Spleen (tissue), 11 donors: ENCODE data around the gene ZCCHC9. TPM values are rescaled to one million over a fixed set of nuclear protein-coding genes. Genes with fewer than 3 reads are reported as not detected.
"Not testable (repeated sequence)": the region's sequence is repeated elsewhere in the genome, so short reads cannot be mapped to it uniquely, and the experiment has no call there.

ENCODE experiments used
- DNase-seq: peaks from one replicate; pipeline ENCODE4 v3.0.0-alpha.2; 2020
- H3K27ac ChIP-seq, 8 donors: fragments of 200-600 bp; sonication (generic) in 7 of 8; 1 replicate in 4 of 8; 2 replicates in 4 of 8; pipeline versions ENCODE4 v1.5.0 to v1.8.0; 2016 to 2021; ENCODE audit warnings: inconsistent platforms in 4 of 8, mild to moderate bottlenecking in 4 of 8, moderate library complexity in 1 of 8
- H3K27me3 ChIP-seq, 7 donors: fragments of 200-600 bp; sonication (generic) in 6 of 7; replicated peaks in 1 of 7; 1 replicate in 4 of 7; 2 replicates in 3 of 7; pipeline versions ENCODE4 v1.5.0 to v1.8.0; 2016 to 2021; ENCODE audit warnings: inconsistent platforms in 3 of 7, mild to moderate bottlenecking in 1 of 7
- H3K36me3 ChIP-seq, 6 donors: fragments of 200-600 bp; sonication (generic) in 5 of 6; 1 replicate in 4 of 6; 2 replicates in 2 of 6; pipeline versions ENCODE4 v1.5.0 to v1.8.0; 2016 to 2021; ENCODE audit warnings: inconsistent platforms in 2 of 6
- H3K4me1 ChIP-seq, 6 donors: fragments of 200-600 bp; sonication (generic) in 5 of 6; 1 replicate in 3 of 6; 2 replicates in 3 of 6; pipeline versions ENCODE4 v1.5.0 to v1.8.0; 2016 to 2021; ENCODE audit warnings: inconsistent platforms in 3 of 6
- H3K4me3 ChIP-seq, 8 donors: fragments of 200-600 bp; sonication (generic) in 7 of 8; 1 replicate in 4 of 8; 2 replicates in 4 of 8; pipeline versions ENCODE4 v1.5.0 to v1.8.0; 2016 to 2021; ENCODE audit warnings: inconsistent platforms in 4 of 8, mild to moderate bottlenecking in 4 of 8, moderate library complexity in 2 of 8
- H3K9me3 ChIP-seq, 8 donors: fragments of 200-600 bp; sonication (generic) in 7 of 8; 1 replicate in 4 of 8; 2 replicates in 4 of 8; pipeline versions ENCODE4 v1.5.0 to v1.8.0; 2016 to 2021; ENCODE audit warnings: inconsistent platforms in 4 of 8
- POLR2A ChIP-seq, 3 donors: fragments of 450-650 bp; IDR thresholded peaks; one replicate each; pipeline ENCODE4 v1.5.1; 2017; ENCODE audit warnings: antibody characterized with exemption in 3 of 3, mild to moderate bottlenecking in 1 of 3
- POLR2AphosphoS5 ChIP-seq, 3 donors: sonication (generic); formaldehyde crosslinking; IDR thresholded peaks; one replicate each; pipeline ENCODE4 v1.5.1; 2017; ENCODE audit warnings: antibody characterized with exemption in 3 of 3
- WGBS, 5 donors: extraction: QIAGEN DNeasy Blood & Tissue Kit in 3 of 5; methylation state at CpG; one replicate each; pipeline versions ENCODE4 v1.1.5 to v1.1.7; 2013 to 2018; 5-methylcytosine and 5-hydroxymethylcytosine counted together
- intact Hi-C: fragments of 100-400 bp; cut with DNase I; formaldehyde crosslinking; loops from one replicate; pipeline ENCODE4 v1.15.0; 2023; ENCODE audit warnings: low total_unique reads
- polyA plus RNA-seq, 3 donors: library from polyadenylated mRNA; stranded (reverse); fragments of 200-250 nt; gene quantifications; one replicate each; pipeline ENCODE4 v1.2.1, GENCODE V29; 2013
- total RNA-seq, 7 donors: library from RNA; depleted of rRNA in 3 of 7; stranded (reverse); fragments of >200 nt in 3 of 7; fragmentation: NEBNext Ultra II Directional in 4 of 7; extraction: Animal tissue kit (Norgen Biotek cat#: 25700) in 4 of 7; gene quantifications; one replicate each; pipeline versions ENCODE4 v1.1.0 to v1.2.1, GENCODE V29; 2016 to 2021
- TF ChIP-seq, protein P1 (sequence below), 11 experiments: fragments of 200-600 bp in 7 of 11; fragments of 450-650 bp in 4 of 11; sonication (generic) in 4 of 11; IDR thresholded peaks in 8 of 11; conservative IDR thresholded peaks in 3 of 11; 1 replicate in 7 of 11; 2 replicates in 4 of 11; pipeline versions ENCODE4 v1.4.0 to v1.8.0; 2016 to 2021; ENCODE audit warnings: antibody characterized with exemption in 11 of 11, inconsistent platforms in 4 of 11, mild to moderate bottlenecking in 1 of 11
- donor health status: healthy with polysubstance abuse.
- donor health status: DM: no; HTN: no; CAD: no; lungs with moderate emphysema.
- donor health status: DM: no; HTN: no; CAD: no.
- donor health status: Bipolar disorder and iron deficiency.
- donor health status: healthy.
- donor health status: DM: no; HTN: no; CAD: no.
- donor health status: DM: yes; HTN: yes; CAD: no.

Gene ZCCHC9
- total and polyA plus RNA-seq, 10 donors, result 16.1 to 28.3 (median 22.3) TPM

DNA sequence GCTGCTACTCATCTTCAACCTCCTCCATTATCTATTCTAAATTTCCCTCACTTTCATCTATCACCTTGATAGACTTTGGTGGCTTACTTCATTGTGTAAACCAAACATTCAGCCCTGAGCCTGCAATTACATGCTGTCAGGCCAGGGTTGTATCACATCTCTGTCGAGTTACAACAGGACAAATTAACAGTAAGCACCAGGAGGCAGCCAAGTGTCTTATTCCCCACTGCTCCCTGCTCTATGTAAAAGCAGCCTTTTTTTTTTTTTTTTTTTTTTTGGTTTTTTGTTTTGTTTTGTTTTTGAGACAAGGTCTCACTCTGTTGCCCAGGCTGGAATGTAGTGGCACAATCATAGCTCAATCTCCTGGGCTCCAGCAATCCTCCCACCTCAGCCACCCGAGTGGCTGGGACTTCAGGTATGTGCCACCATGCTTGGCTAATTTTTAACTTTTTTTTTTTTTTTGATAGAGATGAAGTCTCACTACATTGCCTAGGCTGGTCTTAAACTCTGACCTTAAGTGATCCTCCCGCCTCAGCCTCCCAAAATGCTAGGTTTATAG, 15.2 kb upstream of the ZCCHC9 start:
- DNase-seq, result no peak
- no peak overlapping the region for H3K4me3 ChIP-seq
- H3K27me3 ChIP-seq, result no peaks in the 10 kb centered on the region
- peaks cover 0 to 6% (median 0%) of the 10 kb centered on the region in 6 donors for H3K4me1 ChIP-seq
- H3K9me3 ChIP-seq, result peaks cover 0 to 8% (median 2%) of the 10 kb centered on the region in 8 donors
- H3K36me3 ChIP-seq, result no peaks in the 10 kb centered on the region
- 63 to 86% (median 77%) methylated on average over 3 of the region's 3 CpGs for WGBS, 5 donors
- TF ChIP-seq POLR2AphosphoS5 (IDR thresholded peaks at IDR 0.05), result no peak
- no peak for TF ChIP-seq POLR2A (IDR thresholded peaks at IDR 0.05)
- TF ChIP-seq, protein P1, sequence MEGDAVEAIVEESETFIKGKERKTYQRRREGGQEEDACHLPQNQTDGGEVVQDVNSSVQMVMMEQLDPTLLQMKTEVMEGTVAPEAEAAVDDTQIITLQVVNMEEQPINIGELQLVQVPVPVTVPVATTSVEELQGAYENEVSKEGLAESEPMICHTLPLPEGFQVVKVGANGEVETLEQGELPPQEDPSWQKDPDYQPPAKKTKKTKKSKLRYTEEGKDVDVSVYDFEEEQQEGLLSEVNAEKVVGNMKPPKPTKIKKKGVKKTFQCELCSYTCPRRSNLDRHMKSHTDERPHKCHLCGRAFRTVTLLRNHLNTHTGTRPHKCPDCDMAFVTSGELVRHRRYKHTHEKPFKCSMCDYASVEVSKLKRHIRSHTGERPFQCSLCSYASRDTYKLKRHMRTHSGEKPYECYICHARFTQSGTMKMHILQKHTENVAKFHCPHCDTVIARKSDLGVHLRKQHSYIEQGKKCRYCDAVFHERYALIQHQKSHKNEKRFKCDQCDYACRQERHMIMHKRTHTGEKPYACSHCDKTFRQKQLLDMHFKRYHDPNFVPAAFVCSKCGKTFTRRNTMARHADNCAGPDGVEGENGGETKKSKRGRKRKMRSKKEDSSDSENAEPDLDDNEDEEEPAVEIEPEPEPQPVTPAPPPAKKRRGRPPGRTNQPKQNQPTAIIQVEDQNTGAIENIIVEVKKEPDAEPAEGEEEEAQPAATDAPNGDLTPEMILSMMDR (IDR thresholded peaks at IDR 0.05 in 8 of 11, conservative IDR thresholded peaks at IDR 0.05 in 3 of 11), result no peak
- no peak overlapping the region for H3K27ac ChIP-seq
- intact Hi-C loops, result no loop called here

DNA sequence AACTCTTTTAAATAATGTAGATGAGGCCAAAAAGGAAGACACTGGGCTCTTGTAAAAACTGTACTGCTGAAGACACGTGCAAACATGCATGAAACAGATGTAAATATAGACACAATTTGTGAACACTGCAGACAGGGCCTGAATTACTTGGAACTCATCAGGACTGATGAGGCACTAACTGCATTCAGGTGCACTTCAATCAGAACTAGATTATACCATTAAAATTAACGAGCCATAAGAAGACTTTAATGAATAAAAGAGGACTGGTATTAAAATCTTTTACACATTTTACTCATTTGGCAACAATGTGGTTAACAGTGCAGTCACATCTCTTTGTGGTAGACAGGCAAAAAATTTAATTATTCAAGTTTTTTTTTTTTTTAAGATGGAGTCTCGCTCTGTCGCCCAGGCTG, 13.4 kb upstream of the ZCCHC9 start:
- Histone ChIP-seq H3K4me1 (peaks cover 0 to 14% (median 0%) of the 10 kb centered on the region in 6 donors), H3K4me3 (no peak overlapping the region), H3K9me3 (peaks cover 0 to 24% (median 21%) of the 10 kb centered on the region in 8 donors), H3K27ac (no peak overlapping the region), H3K27me3 (no peaks in the 10 kb centered on the region), H3K36me3 (peaks cover 0 to 10% (median 0%) of the 10 kb centered on the region in 6 donors)
- DNase-seq, result no peak
- TF ChIP-seq, protein P1 (IDR thresholded peaks at IDR 0.05 in 8 of 11, conservative IDR thresholded peaks at IDR 0.05 in 3 of 11), result no peak
- 73 to 82% (median 79%) methylated on average over 4 of the region's 4 CpGs for WGBS, 5 donors
- intact Hi-C loops, result no loop called here

DNA sequence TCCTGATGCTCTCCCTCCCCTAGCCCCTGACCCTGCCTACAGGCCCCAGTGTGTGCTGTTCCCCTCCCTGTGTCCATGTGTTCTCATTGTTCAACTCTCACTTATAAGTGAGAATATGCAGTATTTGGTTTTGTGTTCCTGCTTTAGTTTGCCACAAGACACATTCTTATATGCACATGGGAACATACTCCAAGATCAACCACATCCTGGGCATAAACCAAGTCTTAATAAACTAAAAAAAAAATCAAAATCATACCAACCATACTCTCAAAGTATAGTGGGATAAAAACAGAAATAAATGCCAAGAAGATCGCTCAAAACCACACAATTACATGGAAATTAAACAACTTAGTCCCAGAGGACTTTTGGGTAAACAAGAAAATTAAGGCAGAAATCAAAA, 11.2 kb upstream of the ZCCHC9 start:
- no peak overlapping the region for H3K27ac ChIP-seq
- peaks cover 0 to 14% (median 0%) of the 10 kb centered on the region in 6 donors for H3K4me1 ChIP-seq
- H3K36me3 ChIP-seq, result peaks cover 0 to 10% (median 0%) of the 10 kb centered on the region in 6 donors
- H3K27me3 ChIP-seq, result no peaks in the 10 kb centered on the region
- intact Hi-C loops, result no loop called here
- H3K4me3 ChIP-seq, result no peak overlapping the region
- 93 to 100% (median 96%) methylated on average over 1 of the region's 1 CpG for WGBS, 5 donors
- TF ChIP-seq POLR2A (IDR thresholded peaks at IDR 0.05), result no peak
- no peak for TF ChIP-seq POLR2AphosphoS5 (IDR thresholded peaks at IDR 0.05)
- TF ChIP-seq, protein P1 (IDR thresholded peaks at IDR 0.05 in 8 of 11, conservative IDR thresholded peaks at IDR 0.05 in 3 of 11), result no peak
- no peak for DNase-seq
- H3K9me3 ChIP-seq, result peaks cover 0 to 39% (median 34%) of the 10 kb centered on the region in 8 donors

DNA sequence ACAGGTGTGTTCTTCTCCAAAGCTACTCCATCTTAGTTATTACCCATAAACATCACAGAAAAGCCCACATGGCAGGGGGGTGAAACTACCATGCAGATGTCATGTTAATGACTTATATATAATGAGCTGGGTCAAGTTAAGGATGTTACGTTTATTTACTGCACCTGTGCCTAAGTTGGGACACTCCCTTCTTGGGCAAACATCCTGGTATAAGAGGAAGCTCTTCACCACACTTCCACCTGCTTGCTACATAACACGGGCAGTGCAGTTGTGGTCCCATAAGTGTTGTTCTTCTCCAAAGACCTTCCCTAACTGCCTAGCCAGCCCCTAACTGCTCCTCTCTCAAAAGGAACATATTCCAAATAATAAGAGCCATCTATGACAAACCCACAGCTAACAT, 9.3 kb upstream of the ZCCHC9 start:
- no peak for DNase-seq
- H3K4me3 ChIP-seq, result no peak overlapping the region
- H3K9me3 ChIP-seq, result peaks cover 0 to 39% (median 34%) of the 10 kb centered on the region in 8 donors
- TF ChIP-seq POLR2AphosphoS5 (IDR thresholded peaks at IDR 0.05), result no peak
- TF ChIP-seq, protein P1 (IDR thresholded peaks at IDR 0.05 in 8 of 11, conservative IDR thresholded peaks at IDR 0.05 in 3 of 11), result no peak
- TF ChIP-seq POLR2A (IDR thresholded peaks at IDR 0.05), result no peak
- intact Hi-C loops, result no loop called here
- H3K36me3 ChIP-seq, result peaks cover 0 to 10% (median 0%) of the 10 kb centered on the region in 6 donors
- peaks cover 0 to 14% (median 0%) of the 10 kb centered on the region in 6 donors for H3K4me1 ChIP-seq
- no peak overlapping the region for H3K27ac ChIP-seq
- no peaks in the 10 kb centered on the region for H3K27me3 ChIP-seq
- 41 to 54% (median 52%) methylated on average over 2 of the region's 2 CpGs for WGBS, 5 donors

DNA sequence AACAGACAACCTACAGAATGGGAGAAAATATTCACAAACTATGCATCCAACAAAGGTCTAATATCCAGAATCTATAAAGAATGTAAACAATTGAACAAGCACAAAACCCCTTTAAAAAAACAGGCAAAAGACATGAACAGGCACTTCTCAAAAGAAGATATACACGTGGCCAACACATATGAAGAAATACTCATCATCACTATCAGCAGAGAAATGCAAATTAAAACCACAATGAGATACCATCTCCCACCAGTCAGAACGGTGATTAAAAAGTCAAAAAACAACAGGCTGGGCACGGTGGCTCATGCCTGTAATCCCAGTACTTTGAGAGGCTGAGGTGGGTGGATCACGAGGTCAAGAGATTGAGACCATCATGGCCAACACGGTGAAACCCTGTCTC, 7.4 kb upstream of the ZCCHC9 start:
- Histone ChIP-seq H3K4me1 (peaks cover 0 to 17% (median 3%) of the 10 kb centered on the region in 6 donors), H3K36me3 (peaks cover 0 to 10% (median 0%) of the 10 kb centered on the region in 6 donors), H3K9me3 (peaks cover 0 to 39% (median 34%) of the 10 kb centered on the region in 8 donors)
- H3K4me3 ChIP-seq, DNase-seq, H3K27ac ChIP-seq, H3K27me3 ChIP-seq, intact Hi-C loops: not testable (repeated sequence)
- 76 to 91% (median 86%) methylated on average over 5 of the region's 5 CpGs for WGBS, 5 donors
